Stimulated activated CD4-positive, alpha-beta T cell treated with anti-CD3 and anti-CD28 coated beads, TNF-alpha, amount 100 ng/mL, for 48 hours (primary cell): ENCODE results near the gene TMEM121.
A peak's percentile ranks its signal among the peaks of the same experiment; 100 is the strongest.
"Not testable (repeated sequence)": the region's sequence is repeated elsewhere in the genome, so short reads cannot be mapped to it uniquely, and the experiment has no call there.

Source experiments
- DNase-seq, 3 donors: peaks; one replicate each; pipeline ENCODE4 v3.0.0-alpha.2; 2020; ENCODE audit warnings: low read depth in 3 of 3

The TMEM121 gene

DNA sequence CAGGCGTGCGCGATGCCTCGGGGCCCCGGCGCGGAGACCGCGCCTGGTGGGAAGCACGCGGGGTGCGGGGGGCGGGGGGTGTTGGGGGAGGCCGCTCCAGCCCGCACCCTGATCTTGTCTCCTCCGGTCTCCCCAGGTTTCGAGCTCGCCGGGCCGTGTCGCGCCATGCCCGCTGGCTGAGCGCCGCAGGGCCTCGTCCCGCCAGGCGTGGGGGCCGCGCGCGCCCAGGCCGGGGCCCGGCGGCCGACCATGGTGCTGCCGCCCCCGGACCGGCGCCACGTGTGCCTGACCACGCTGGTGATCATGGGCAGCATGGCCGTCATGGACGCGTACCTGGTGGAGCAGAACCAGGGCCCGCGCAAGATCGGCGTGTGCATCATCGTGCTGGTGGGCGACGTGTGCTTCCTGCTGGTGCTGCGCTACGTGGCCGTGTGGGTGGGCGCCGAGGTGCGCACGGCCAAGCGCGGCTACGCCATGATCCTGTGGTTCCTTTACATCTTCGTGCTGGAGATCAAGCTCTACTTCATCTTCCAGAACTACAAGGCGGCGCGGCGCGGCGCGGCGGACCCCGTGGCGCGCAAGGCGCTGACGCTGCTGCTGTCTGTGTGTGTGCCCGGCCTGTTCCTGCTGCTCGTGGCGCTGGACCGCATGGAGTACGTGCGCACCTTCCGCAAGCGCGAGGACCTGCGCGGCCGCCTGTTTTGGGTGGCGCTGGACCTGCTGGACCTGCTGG lies 2.4 kb downstream of the TMEM121 start:
- DNase-seq = peak in 1 of 3 donors; percentile 39

DNA sequence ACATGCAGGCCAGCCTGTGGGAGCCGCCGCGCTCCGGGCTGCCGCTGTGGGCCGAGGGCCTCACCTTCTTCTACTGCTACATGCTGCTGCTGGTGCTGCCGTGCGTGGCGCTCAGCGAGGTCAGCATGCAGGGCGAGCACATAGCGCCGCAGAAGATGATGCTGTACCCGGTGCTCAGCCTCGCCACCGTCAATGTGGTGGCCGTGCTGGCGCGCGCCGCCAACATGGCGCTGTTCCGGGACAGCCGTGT lies 2.9 kb downstream of the TMEM121 start:
- DNase-seq = no peak

DNA sequence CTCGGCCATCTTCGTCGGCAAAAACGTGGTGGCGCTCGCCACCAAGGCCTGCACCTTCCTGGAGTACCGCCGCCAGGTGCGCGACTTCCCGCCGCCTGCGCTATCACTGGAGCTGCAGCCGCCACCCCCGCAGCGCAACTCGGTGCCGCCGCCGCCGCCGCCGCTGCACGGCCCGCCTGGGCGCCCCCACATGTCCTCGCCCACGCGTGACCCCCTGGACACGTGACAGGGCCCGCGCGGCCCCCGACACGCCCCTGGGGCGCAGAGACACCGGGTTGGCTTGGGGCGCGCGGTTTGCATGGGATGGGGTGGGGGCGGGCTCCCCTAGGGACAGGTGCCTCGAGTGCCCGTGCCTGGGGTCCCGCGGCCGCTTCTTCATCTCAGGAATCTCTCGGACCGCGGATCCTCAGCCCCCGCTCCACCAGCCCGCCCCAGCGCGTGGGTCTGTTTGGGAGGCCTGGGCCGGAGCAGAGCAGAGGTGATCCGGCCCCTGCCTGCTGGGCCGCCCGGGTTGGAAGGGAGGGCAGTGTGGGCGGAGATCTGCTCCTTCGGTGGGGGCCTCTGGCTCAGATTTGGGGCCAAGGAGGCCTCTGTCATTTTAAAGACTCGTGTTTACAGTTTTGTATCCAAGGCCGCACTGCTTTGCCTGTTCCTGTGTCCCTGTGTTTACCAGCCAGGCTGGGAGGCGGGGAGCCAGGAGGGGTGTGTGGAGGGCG lies 3.3 kb downstream of the TMEM121 start:
- DNase-seq = peak in 1 of 3 donors; percentile 21

DNA sequence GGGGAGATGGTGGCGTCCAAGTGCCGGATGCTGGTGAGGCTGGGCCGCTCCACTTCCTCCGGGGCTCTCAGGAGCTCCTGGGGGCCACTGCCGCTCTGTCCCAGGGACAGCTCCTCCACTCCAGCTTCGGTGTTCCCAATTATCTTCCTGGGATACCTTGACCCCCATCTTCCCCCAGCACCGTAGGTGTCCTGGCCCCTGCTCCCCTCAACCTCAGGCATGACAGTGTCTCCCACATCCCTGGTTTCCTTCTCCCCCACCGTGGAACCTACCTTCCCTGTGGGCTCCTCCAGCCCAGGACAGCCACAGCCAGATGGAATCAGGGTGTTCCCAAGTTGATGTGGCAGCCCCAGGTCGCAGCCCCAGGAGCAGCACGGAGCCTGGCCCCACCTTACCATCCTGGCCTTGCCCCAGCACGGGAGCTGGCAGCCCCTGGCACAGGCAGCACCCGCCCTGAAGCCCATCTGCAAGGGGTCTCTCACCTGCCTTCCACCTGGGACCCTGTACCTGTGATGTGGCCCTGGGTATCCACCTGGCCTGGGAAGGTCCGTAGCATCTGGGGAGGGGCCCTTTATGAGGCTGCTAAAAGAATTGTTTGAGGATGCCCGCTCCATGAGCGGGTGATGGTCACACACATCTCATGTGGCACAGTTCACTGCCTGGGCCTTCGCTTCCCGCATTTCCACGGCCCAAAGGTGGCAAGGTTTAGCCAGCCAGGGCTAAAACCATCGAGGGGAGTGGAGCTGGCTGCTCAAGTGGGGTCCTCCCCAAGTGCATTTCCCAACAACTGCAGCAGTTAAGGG lies 4.1 kb downstream of the TMEM121 start:
- DNase-seq = no peak

DNA sequence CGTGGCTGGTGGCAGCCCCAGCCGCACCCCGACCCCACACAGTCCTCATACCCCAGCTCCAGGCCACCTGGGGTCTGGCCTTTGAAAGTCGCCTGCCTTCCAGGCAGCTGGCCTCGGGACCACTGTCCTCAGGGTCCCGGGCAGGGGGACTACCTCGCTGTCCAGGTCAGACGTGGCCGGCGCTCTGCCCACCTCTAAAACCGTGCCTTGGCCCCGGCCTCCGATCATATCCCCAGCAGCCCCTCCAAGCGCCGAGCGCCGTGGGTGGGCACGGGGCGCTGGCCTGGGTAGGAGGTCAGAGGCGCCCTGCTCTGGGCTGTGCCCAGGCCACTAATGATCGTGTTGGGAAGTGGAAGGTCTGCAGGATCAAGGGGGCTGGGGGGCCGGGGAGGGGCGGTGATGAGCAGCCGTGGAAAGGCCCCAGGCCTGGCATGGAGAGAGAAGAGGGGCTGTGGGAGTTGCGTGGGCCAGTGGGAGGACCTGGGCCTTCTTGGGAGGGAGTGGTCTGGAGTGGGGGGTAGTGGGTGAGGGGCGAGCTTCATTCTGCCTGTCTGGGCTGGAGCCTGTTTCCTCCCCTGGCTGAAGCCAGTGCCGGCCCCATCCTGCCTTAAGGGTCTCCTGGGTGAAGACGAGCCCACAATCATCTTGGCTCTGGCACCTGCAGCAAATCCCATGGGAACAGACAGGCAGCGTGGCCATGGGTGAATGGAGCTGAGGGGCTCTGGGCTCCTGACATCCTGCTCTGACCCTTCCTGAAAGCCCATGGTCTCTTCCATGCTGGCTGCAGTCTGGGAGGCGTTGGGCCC lies 4.9 kb downstream of the TMEM121 start:
- no peak for DNase-seq

DNA sequence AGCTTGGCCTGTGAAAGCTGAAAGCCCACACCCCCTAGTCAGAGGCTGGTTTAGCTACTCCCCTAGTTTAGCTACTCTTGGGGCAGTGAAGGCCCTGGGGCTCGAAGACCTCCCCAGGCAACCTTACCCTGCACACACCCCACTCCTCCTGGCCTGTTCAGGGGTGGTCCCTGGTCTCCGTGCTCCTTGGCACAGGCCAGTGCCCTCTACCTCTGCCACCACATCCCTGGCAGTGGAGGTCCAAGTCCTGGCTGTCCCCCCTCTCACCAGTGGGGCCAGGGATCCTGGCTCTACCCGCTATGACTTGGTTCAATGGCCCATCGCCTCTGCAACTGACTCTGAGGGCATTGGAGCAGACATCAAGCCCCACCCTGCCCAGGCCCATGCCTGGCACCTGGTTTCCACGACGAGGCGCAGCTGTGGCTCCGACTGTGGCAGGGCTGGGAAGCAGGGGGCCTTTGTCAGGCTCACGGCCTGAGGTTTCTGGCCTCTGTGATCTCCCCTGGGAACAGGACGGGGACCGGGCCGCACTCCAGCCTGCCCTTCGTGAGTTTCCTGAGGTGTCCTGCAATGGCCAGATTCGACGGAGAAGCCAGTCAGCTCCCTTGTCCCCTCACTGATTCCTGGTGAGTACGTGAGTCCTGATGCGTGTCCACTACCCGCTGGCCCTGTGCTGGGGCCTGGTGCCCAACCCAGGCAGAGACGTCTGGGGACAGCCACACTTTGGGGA lies 5.7 kb downstream of the TMEM121 start:
- no peak for DNase-seq

DNA sequence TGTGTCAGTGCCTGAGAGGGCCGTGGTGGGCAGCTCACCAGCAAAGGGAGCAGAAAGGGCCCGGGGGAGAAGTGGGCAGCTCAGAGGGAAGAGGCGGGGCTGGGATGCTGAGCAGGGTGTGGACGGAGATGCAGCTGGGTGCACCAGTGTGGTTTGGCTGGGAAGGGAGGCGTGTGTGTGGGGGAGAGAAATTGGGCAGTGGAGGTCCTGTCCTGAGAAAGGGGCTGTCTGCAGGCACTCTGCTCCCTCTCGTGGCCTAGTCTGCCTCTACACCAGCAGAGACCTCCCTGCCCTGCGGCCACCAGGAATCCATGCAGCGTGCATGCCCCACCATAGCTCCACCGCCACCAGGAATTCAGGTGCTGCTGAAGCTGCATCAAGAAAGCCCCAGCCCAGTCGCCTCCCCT lies 6.4 kb downstream of the TMEM121 start:
- DNase-seq = no peak

DNA sequence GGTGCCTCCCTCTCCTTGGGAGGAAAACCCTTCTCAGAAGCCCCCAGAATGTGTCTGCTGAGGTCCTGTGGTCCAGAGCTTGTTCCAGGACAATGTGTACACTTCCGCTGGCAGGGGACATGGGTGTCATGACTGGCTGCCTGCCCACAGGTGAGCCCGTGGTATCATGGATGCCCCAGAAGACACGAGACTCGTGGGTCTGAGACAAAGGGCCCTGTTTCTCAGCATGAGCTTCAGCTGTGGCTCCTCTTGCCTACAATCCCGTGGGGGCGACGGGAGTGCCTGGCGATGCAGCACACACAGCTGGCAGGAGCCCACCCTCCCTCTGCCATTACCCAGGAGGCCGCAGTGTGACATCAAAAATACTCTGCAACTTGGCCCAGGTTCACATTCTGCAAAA lies 7.0 kb downstream of the TMEM121 start:
- no peak for DNase-seq

DNA sequence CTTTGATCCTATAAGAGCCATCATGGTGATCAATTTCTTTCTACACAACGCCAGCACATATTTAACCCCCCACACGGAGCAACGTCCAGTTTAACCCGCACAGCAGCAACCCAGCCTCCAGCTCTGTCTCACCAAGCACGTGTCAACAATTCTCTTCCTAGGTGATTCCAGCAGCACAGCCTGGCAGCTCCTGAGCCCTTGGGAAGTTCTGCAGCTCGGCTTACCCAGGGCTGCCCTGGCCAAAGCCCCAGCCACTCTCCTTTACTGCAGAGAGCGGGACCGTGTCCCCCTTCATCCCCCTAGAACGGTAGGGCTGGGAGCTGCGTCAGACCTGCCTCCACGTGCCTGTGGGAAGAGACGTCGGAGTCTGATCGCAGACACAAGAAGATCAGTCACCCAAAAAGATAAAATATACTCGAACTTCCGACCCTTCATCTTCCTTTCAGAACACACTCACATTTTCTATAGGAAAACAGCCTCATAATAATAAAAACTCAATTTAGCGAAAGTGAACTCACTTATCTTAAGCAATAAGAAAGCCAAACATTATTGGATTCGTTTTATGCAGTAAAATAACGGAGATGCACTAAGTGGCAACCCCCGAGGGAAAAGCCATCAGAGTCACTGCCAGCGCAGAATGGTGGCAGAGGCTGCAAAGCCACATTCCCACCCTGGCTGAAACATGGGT lies 7.6 kb downstream of the TMEM121 start:
- DNase-seq = no peak

DNA sequence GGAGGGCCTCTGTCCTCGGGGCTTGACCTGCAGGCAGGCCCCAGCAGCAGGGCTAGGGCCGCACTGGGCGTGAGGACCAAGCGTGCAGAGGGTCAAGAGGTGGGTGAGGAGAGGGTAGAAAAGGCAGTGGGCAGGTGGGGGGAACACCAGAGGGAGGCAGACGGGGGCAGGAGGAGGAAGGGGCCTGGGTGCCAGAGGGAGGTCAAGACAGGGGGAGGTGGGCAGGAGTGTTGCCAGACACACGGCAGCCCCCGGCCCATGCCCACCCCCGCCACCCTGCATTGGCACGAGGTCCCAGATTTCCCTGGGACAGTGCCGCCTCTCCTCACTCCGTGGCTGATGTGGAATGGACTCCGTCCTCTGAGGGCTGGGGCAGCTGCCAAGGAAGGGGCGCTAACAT lies 8.2 kb downstream of the TMEM121 start:
- DNase-seq = no peak

DNA sequence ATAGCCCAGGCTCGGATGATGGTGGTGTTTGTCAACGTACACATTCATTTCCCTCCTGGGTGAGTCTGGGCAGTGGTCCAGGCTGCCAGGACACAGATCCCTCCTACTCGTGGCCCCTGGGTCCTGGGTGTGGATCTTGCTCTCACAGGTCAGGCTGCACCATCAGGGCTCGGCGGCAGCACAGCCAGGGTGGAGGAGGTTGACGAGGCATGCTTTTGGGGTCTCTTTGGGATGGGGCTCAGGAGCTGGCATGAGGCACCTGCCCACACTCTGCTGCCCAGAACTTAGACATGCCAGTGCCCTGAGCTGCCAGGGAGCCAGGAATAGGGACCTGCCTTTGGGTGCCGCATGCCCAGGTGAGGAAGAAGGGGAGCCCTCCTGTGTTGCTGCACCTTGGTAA lies 9.7 kb downstream of the TMEM121 start:
- DNase-seq = no peak

DNA sequence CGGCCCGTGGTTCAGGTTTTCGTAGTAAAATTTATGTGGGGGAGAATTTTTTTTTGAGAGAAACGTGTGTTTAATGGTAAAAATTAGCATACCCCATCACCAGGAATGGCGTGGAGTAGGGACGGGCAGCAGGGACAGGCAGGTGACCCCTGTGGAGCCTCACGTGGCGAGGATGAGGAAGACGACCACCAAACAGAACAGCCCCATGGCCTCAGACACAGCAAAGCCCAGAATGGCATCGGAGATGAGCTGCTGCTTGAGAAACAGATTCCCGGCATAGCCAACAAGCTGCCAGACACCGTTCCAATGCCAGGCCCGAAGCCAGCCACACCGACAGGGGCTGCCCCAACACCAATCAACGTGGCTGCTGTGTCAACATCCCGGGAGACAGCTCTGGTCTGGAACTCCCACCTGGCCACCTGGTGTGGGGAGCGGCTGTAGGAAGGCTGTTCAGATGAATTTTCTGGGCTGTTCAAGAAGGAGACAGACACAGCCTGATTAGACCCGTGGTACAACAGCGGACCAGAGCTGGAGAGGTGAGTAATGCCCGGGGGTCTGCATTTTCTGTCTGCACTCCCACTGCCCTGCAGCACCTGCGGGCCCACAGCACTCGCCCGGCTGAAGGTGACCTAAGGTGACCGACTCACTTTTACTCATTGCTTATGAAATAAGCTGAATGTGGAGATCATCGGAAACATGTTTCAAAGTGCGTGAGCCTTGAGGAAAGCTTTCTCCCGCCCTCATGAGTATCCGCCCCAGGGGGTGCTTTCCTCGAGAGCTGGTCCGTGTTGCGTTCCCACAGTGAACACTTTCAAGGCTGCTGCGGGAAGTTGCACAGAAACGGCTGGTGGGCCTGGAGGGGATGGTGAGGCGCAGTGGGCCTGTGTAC lies 10.6 kb downstream of the TMEM121 start:
- DNase-seq = no peak

DNA sequence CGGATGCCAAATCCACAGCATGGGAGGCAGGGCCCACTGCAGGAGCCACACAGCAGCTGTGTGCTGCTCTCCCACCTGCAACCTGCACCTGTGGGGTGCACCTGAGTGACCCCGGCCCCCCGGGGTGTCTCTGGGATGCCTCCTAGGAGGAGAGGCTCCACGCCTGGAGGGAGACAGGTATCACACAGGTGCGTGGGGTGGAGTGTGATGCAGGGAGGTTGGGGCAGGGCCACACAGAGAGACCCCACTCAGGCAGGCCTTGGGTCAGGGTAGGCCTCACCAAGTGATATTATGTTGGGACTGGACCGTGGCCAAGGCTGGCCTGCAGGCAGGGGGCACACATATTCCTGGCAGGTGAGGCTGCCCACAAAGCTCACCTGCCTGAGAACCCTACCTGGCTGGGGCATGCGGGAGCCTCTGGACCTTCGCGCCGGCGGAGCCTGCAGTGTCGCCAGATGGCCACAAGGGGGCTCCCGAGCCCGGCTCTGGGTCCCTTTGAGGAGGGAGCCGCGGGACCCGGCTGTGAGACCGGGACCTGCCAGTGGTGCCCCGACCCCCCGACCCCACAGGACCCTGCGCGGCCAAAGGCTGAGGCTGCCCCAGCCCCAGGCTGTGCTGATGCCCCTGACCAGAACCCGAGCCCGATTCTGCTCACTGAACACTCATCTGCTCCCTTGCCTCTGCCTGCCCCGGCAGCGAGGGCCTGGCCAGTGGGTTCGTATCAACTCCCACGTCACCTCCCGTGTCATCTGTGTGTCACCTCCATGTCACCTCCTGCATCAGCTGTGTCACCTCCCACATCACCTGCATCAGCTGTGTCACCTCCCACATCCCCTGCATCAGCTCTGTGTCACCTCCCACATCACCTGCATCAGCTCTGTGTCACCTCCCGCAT lies 11.4 kb downstream of the TMEM121 start:
- DNase-seq = peak in 2 of 3 donors; percentile 52 to 58

DNA sequence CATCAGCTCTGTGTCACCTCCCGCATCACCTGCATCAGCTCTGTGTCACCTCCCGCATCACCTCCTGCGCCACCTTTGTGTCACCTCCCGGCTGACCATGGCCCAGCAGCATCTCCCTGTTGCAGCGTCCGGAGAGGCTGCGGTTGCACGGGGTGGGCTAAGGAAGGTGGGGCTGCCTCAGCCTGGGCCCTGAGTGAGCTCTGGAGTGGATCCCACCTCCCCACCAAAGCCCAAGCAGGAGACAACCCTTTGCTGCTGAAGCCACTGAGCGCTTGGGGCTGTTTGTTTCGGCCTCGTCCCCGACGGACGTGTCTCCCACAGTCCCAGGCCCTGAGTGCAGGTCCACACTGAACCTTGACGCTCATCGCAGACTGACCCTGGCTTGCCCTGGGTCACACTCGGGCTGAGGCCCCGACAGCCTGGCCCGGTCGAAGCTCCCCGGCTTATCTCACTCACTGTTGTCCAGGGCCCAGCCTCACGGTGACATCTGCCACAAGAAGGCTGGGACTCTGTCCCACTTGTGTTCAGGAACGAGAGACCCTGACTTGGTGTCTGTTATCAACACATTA lies 12.2 kb downstream of the TMEM121 start:
- DNase-seq = no peak

DNA sequence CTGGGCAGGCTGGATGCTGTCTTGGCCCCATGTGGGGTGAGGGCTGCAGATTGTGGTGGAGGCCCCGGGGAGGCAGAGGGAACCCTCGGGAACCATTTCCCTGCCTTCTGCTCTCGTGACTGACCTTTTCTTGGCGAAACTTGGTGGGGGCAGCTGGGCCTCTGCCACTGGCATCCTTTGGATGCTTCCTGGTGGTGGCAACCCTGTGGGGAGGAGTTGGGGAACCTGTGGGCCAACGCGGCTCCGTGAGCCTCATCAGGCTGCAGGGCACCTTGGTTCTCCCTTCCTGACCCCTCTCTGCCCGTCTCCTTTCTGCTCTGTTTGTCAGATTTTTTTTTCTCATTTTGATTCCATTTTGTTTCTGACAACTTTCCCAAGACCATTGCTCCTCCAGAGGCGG lies 14.4 kb downstream of the TMEM121 start:
- no peak for DNase-seq

DNA sequence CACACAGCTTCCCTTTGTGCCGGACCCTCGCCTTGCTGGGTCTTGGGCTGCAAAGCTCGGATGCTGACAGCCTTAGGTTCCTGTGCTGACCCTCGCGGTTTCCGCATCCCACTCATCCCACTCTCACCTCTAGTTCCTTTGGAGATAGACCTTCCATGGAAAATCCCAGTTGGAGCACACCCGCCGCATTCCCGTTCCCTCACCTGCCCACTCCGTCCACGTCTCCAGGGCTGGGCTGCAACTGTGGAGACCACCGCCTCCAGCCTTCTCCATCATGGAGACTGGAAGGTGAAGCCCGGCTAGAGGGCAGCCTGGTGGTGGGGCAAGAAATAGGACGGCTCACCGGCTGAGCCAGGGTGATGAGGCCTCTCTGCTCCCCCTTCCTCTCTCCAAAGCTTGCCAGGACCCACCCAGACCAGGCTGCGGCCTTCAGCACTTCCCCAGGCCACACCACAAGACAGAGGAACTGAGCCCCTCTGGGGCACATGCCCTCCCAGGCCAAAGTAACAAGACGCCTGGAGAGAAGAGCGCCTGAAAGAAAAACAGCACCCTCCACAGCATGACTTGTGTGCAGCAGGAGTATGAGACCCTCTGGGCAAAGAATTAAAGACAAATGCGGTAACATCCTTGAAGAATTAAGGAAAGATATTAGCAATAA lies 15.0 kb downstream of the TMEM121 start:
- DNase-seq = no peak

DNA sequence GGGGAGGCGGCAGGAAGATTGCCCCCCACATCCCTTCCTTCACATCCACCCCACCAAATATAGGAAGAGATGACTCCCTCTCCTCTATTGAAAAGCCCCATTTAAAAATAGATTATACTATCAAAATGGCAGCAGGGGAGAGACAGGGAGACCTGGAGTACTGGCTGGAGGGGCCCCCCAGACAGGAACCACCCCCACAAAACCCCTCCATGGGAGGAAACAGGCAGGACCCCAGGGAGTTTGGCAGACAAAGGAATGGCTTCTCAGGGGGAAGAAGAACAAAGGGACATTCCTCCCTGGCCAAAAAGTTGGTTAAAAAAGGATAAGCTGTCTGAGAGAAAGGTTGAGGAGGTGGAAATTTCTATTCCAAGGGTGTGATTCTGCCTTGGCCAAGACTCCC lies 19.3 kb downstream of the TMEM121 start:
- DNase-seq = not testable (repeated sequence)

DNA sequence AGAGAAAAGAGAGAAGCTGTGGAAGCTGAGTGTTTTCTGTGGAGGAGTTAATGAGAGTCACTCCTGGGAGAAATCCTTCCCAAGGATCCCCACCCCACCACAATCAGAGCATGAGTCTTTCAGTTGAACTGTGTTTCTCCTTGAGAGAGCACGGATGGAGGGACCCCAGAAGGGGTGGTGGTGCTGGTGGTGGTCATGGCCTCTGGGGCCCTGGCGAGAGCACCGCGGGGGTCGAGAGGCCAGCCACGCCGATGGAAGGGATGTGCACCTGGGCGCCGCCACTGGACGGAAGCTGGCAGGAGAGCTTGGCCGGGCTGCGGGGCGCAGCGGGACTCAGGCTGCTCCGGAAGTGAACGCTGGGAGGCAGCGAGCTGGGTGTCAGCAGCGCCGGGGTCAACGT lies 20.0 kb downstream of the TMEM121 start:
- not testable (repeated sequence) for DNase-seq
